Dendritic cell treated with granulocyte-macrophage colony-stimulating factor and Interleukin-4, amounts not matched to agents 40 ng/mL and 50 ng/mL, for 4 days (primary cell): ENCODE results near the gene SORL1.
A peak's percentile ranks its signal among the peaks of the same experiment; 100 is the strongest.

Experiments
- H3K27ac Mint-ChIP-seq: one replicate; pipeline ENCODE4 v1.8.0; 2022; ENCODE audit warnings: mild to moderate bottlenecking, mixed read lengths
- H3K27me3 Mint-ChIP-seq: one replicate; pipeline ENCODE4 v1.8.0; 2022; ENCODE audit warnings: mild to moderate bottlenecking, mixed read lengths
- H3K36me3 Mint-ChIP-seq: one replicate; pipeline ENCODE4 v1.8.0; 2022; ENCODE audit warnings: low read depth, mixed read lengths
- H3K4me1 Mint-ChIP-seq: one replicate; pipeline ENCODE4 v1.8.0; 2022; ENCODE audit warnings: low read depth, mixed read lengths
- H3K4me3 Mint-ChIP-seq: one replicate; pipeline ENCODE4 v1.8.0; 2022; ENCODE audit warnings: mild to moderate bottlenecking, moderate library complexity, mixed read lengths
- H3K9me3 Mint-ChIP-seq: one replicate; pipeline ENCODE4 v1.8.0; 2022; ENCODE audit warnings: mixed read lengths
- intact Hi-C: fragments of 100-400 bp; cut with micrococcal nuclease; formaldehyde crosslinking; loops from one replicate; pipeline ENCODE4 v1.15.0; 2022

Gene SORL1

DNA sequence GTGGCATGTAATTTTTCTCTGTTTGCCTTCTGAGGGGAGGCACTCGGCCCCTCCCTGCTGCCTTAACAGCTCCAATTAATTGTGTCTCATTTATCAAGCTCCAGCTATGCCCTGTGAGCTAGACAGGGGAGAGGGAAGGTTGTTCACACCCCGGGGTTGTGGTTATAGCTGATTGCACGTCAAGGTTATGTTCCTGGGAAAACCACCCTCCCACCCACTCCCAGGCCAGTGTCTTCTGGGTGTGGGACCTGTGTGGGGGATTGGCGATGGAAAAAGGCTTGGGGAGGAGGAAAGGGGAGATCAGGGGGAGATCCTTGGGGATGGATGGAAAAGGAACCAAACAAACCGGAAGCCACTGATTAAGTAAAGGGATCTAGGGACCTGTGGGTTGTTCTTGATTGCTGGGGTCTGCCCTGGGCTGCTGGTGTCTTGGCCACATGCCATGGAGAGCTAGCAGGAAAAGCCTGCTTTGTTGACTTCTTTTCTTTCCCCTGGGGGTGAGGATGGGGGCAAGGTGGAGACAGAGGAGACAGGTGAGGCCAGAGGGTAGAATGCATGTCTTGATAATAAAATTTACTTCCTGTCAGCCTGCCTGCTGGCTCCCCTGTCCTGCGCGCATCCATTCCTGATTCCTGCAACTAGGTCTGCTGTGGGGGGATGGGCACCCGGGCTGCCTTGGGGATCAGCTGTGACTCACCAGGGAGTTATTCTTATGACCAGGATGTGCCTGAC, 14.1 kb downstream of the SORL1 start:
- peak overlapping the region; percentile 6 for H3K27ac Mint-ChIP-seq
- H3K27me3 Mint-ChIP-seq = no peaks in the 10 kb centered on the region
- H3K4me3 Mint-ChIP-seq = no peak overlapping the region
- peaks cover 18% of the 10 kb centered on the region for H3K36me3 Mint-ChIP-seq
- peaks cover 68% of the 10 kb centered on the region for H3K4me1 Mint-ChIP-seq
- no peaks in the 10 kb centered on the region for H3K9me3 Mint-ChIP-seq
- intact Hi-C loops = no loop called here

DNA sequence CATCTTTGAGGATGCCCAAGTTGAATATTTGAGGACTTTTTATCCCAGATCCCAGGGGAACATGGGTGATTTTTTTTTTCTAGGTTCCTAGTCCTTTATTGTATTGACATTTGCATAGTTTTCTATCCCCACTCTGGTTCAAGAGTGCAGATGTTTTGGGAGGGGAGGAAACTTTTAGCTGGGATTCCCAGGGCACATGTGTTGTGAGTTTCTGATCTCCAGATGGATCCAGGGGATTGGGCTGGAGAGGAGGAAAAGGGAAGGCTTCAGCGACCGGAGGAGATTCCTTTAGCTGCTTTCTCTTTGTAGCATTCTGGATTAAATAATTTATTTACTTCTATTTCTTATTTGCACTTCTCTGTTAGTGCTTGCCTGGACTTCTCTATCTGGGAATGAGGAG, 15.4 kb downstream of the SORL1 start:
- intact Hi-C loops = no loop called here
- Mint-ChIP-seq H3K9me3 (no peaks in the 10 kb centered on the region), H3K27me3 (no peaks in the 10 kb centered on the region), H3K27ac (peak overlapping the region; percentile 17), H3K4me1 (peaks cover 64% of the 10 kb centered on the region), H3K4me3 (no peak overlapping the region), H3K36me3 (peaks cover 26% of the 10 kb centered on the region)

DNA sequence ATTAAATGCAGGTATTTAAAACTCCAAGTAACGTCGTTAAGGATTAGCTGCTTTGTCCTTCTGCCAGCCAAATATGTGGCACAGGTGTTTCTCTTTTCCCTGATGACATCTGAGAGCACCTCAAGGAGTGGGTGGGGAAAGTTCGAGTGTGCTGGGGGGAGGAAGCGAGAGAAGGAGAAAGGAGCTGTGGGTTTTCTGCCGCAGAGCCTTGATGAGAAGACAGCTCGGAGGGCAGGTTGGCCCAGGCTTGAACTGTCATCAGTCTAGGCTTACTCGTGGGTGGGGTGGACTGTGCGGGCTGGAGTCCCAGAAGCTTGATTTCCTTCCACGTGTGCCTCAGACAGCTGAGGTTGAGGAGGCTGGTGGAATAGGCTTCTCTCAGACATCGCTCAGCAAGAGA, 15.9 kb downstream of the SORL1 start:
- intact Hi-C loops = no loop called here
- peaks cover 26% of the 10 kb centered on the region for H3K36me3 Mint-ChIP-seq

DNA sequence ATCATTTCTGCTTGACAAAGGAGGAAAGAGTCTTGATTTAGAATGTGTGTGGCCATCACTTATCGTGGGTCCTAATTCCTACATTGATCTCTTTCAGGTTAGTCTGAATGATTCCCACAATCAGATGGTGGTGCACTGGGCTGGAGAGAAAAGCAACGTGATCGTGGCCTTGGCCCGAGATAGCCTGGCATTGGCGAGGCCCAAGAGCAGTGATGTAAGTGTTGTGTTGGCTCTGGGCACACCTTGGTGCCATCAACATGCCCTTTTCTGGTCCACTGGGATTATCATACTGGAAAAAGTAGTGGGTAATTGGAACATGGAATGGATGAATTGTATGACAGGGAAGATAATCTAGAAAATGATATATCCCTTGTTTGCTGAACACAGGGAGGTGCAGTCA, 17.8 kb downstream of the SORL1 start:
- H3K4me3 Mint-ChIP-seq = no peak overlapping the region
- peaks cover 32% of the 10 kb centered on the region for H3K36me3 Mint-ChIP-seq
- intact Hi-C loops = no loop called here

More for the DNA sequence above, 15.9 kb downstream of the SORL1 start:
- H3K4me1 Mint-ChIP-seq = peaks cover 69% of the 10 kb centered on the region
- no peaks in the 10 kb centered on the region for H3K27me3 Mint-ChIP-seq
- no peak overlapping the region for H3K27ac Mint-ChIP-seq
- no peaks in the 10 kb centered on the region for H3K9me3 Mint-ChIP-seq
- H3K4me3 Mint-ChIP-seq = no peak overlapping the region

DNA sequence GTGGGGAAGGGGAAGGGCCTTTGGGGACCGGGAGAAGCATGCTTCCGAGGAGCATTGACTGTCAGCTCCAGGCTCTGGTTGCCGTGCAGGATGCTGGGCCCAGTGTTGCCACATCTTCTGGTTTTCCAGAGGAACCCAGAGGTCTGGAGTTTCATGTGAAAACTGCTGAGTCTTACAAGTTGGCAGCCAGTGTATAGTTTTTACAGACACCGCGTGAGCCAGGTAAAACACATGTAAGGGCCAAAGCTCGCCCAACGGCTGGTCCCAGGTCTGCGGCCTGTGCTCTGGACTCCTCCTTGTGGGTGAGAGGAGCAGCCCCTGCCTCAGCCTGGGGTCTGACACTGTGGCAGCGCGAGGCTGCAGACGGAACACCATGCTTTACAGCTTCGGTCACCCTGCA, 19.1 kb downstream of the SORL1 start:
- Mint-ChIP-seq H3K4me3 (no peak overlapping the region), H3K27me3 (peaks cover 1% of the 10 kb centered on the region), H3K4me1 (peaks cover 52% of the 10 kb centered on the region), H3K27ac (no peak overlapping the region), H3K36me3 (peaks cover 32% of the 10 kb centered on the region), H3K9me3 (no peaks in the 10 kb centered on the region)
- intact Hi-C loops = no loop called here

More for the DNA sequence above, 17.8 kb downstream of the SORL1 start:
- H3K27me3 Mint-ChIP-seq = no peaks in the 10 kb centered on the region
- H3K9me3 Mint-ChIP-seq = no peaks in the 10 kb centered on the region
- peaks cover 64% of the 10 kb centered on the region for H3K4me1 Mint-ChIP-seq
- H3K27ac Mint-ChIP-seq = no peak overlapping the region

DNA sequence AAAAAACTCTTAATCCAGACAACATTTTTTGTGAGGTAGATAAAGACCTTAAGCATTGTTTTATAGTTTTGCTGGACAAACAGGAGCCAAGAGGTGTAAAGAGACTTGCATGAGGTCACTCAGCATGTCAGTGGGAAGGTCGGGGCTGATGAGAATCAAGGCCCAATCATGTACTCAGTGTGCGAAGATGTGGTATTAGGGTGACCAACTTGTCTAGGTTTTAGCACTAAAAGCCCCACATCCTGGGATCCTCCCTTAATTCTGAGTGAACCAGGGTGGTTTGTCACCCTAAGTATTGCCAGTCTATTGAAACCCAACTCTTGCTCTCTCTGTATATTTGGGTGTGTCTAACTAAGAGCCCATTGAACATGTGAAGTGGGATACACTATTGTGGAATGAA, 20.2 kb downstream of the SORL1 start:
- H3K9me3 Mint-ChIP-seq = no peaks in the 10 kb centered on the region
- peaks cover 38% of the 10 kb centered on the region for H3K36me3 Mint-ChIP-seq
- no peak overlapping the region for H3K4me3 Mint-ChIP-seq
- H3K27me3 Mint-ChIP-seq = peaks cover 1% of the 10 kb centered on the region
- no peak overlapping the region for H3K27ac Mint-ChIP-seq
- H3K4me1 Mint-ChIP-seq = peaks cover 50% of the 10 kb centered on the region
- intact Hi-C loops = no loop called here

DNA sequence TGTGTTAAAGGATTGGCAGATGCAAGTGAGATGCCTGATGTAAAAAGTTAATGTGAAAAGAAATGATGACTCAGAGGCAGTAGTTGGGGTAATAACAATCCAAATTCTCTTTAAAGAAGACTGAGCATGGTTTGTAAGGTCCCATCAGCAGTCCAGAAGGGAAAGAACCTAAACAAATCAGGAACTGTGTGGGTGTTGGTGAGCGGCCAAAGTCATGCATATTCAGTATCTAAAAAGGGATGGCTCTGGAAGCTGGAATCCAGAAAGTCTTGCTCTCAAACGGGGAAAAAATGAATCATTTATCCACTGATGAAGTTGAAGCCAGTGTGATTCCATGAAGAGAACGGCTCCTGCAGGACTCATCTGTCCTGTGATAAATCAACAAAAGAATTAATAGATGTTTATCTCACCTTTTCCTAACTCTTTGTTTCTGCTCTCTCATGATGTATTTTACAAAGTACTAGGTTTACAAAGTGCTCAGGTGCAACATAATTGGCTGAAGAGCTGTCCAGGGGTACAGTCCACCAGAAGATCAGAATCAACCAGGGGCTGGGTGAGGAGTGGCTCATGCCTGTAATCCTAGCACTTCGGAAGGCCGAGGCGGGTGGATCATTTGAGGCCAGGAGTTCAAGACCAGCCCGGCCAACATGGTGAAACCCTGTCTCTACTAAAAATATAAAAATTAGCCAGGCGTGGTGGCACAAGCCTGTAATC, 21.1 kb downstream of the SORL1 start:
- Mint-ChIP-seq H3K27me3 (peaks cover 1% of the 10 kb centered on the region), H3K4me3 (no peak overlapping the region), H3K9me3 (no peaks in the 10 kb centered on the region), H3K4me1 (peaks cover 41% of the 10 kb centered on the region), H3K27ac (no peak overlapping the region), H3K36me3 (peaks cover 40% of the 10 kb centered on the region)
- intact Hi-C loops = no loop called here

DNA sequence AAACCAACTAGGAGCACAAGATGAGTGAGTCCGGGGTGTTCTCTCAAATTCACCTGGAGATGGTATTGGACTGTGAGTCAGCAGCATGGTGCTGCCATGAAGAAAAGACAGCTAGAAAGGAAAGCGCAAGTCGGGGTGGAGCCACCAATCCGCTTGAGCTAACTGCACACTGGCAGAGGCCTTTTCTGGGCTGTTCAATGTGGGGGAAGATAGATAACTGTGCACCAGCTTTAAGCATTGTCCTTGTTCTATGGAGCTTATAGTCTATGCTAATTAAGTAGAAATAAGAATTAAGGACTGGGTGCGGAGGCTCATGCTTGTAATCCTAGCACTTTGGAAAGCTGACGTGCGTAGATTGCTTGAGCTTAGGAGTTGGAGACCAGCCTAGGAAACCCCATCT, 22.6 kb downstream of the SORL1 start:
- no peak overlapping the region for H3K27ac Mint-ChIP-seq
- H3K36me3 Mint-ChIP-seq = peaks cover 51% of the 10 kb centered on the region
- no peak overlapping the region for H3K4me3 Mint-ChIP-seq
- peaks cover 41% of the 10 kb centered on the region for H3K4me1 Mint-ChIP-seq
- intact Hi-C loops = no loop called here
- H3K9me3 Mint-ChIP-seq = no peaks in the 10 kb centered on the region
- peaks cover 9% of the 10 kb centered on the region for H3K27me3 Mint-ChIP-seq

DNA sequence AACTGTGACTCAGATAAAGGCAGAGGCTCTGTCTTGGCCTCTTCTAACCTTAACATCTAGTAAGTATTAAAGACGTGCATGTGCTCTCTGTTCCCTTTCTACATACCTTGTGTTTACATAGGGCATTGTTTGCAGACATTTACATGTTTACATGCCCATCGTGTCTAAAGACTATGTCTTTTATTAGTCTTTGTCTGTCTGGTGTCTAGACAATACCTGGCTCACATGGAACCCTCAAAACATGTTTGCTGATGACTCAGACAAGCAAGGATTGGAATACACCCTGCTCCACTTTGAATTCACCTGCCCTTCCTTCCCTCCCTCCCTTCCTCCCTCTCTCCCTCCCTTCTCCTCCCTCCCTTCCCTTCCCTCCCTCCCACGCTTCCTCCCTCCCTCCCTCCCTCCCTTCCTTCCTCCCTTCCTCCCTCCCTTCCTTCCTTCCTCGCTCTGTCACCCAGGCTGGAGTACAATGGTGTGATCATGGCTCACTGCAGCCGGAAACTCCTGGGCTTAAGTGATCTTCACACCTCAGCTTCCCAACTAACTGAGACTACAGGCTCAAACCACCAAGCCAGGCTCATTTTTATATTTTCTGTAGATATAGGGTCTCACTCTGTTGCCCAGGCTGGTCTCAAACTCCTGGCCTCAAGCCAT, 24.4 kb downstream of the SORL1 start:
- H3K36me3 Mint-ChIP-seq = peaks cover 33% of the 10 kb centered on the region
- H3K9me3 Mint-ChIP-seq = no peaks in the 10 kb centered on the region
- intact Hi-C loops = no loop called here
- peaks cover 9% of the 10 kb centered on the region for H3K27me3 Mint-ChIP-seq
- H3K27ac Mint-ChIP-seq = no peak overlapping the region
- peaks cover 48% of the 10 kb centered on the region for H3K4me1 Mint-ChIP-seq
- H3K4me3 Mint-ChIP-seq = no peak overlapping the region

DNA sequence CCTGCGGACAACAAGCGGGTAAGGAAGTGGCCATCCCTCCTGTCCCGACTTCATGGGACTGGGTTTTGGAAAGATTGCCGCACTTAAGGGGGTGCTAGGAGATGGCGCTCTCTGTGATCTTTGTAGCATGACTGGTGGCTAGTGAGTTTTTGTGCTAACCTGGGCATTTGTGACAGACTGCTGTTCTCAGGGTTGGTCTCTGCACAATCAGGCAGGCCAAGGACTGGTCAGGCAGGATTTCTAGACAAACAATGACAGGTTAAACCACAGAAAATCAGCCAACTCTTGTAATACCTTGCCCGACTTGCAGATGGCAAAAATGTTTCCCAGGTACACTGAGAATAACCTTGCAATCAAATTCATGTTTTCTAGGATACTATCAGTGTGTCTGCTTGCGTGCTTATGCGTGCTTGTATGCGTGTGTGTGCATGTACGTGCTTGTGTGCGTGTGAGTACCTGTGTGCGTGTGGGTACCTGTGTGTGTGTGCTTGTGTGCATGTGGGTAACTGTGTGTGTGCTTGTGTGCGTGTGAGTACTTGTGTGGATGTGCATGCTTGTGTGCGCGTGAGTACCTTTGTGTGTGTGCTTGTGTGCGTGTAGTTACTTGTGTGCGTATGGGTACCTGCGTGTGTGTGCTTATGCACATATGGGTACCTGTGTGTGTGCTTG, 26.2 kb downstream of the SORL1 start:
- intact Hi-C loops = no loop called here
- Mint-ChIP-seq H3K36me3 (peaks cover 26% of the 10 kb centered on the region), H3K27me3 (peaks cover 13% of the 10 kb centered on the region), H3K4me1 (peaks cover 49% of the 10 kb centered on the region), H3K4me3 (no peak overlapping the region), H3K9me3 (no peaks in the 10 kb centered on the region), H3K27ac (no peak overlapping the region)

DNA sequence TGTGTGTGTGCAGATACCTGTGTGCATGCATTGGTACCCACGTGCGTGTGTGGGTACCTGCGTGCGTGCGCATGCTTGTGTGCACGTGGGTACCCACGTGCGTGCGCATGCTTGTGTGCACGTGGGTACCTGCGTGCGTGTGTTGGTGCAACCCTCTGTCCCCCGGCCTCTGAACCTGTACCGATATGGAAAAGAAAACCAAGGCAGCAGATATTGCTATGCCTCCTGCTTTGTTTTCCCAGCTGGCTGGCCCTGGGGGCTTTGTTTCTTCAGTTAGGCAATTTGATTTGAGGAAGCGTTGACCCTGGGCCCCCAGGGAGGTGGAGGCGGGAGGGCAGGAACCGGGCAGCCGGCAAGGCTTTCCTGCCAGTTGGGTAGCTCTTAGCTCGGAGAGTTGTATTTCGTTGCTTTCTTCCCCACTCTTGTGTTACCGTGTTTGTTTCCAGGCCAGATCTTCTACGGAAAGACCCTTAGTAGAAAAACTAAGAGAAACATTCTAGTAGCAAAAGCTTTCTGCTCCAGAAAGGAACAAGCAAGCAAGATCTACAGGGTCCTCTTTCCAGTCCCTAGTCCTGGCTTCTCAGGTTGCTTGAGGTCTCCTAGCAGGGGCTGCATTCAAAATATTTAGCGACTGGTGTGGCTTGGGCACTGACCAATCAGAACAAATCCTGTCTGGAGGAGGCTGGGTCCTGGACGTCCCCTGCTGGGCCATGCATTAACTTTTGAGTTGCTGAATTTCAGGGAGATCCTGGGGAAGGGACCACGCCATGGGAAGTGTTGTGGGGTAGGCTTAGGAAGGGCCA, 27.0 kb downstream of the SORL1 start:
- Mint-ChIP-seq H3K27ac (peak overlapping the region; percentile 31), H3K9me3 (no peaks in the 10 kb centered on the region), H3K27me3 (peaks cover 13% of the 10 kb centered on the region), H3K4me1 (peaks cover 54% of the 10 kb centered on the region), H3K36me3 (peaks cover 24% of the 10 kb centered on the region), H3K4me3 (no peak overlapping the region)
- intact Hi-C loops = no loop called here

DNA sequence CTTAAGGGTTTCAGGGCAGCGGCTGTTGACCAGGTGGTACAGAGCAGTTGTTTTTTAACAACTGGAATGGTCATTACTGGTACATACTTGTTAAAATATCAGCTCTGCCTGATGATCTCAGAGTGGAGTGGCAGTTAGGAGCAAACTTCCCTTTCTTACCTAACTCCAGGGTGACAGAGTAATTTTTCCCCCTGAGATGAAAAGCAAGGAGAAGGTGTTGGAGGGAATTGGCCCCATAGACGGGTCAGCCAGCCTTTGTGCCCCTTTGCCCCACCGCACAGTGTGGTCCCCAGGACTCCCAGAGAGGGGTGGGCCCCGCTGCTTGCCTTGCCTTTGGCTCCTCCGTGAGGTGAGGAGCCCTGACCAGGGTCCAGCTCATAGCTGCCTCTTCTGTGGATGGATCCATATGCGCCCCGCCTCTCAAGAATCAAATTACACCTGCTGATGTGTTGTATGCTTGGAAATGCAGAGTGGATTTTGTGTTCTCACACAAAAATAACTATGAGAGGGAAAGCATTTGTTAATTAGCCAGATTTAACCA, 27.7 kb downstream of the SORL1 start:
- H3K27me3 Mint-ChIP-seq = peaks cover 13% of the 10 kb centered on the region
- H3K36me3 Mint-ChIP-seq = peaks cover 31% of the 10 kb centered on the region
- peaks cover 59% of the 10 kb centered on the region for H3K4me1 Mint-ChIP-seq
- H3K9me3 Mint-ChIP-seq = no peaks in the 10 kb centered on the region
- intact Hi-C loops = no loop called here
- no peak overlapping the region for H3K4me3 Mint-ChIP-seq
- peak overlapping the region; percentile 31 for H3K27ac Mint-ChIP-seq
